Bronchial epithelial cell (primary cell): ENCODE measurements around the gene SSTR5. TPM values are rescaled to one million over a fixed set of nuclear protein-coding genes. Genes with fewer than 3 reads are reported as not detected.

ENCODE experiments used
- DNase-seq: peaks from one replicate; pipeline ENCODE4 v3.0.0-alpha.2; 2010; ENCODE audit warnings: low read depth
- FAIRE-seq: peaks from 2 replicates; lab custom pipeline; 2011; peaks lifted over from hg19 to GRCh38; lab: Jason Lieb, UNC
- H3K27me3 ChIP-seq: 2 replicates; pipeline ENCODE4 v1.5.1; 2011; ENCODE audit warnings: low read length; ENCODE audit not compliant: control insufficient read depth, insufficient read depth
- H3K36me3 ChIP-seq: 2 replicates; pipeline ENCODE4 v1.5.1; 2011; ENCODE audit warnings: low read length; ENCODE audit not compliant: control insufficient read depth, insufficient read depth
- H3K4me3 ChIP-seq: 2 replicates; pipeline ENCODE4 v1.5.1; 2011; ENCODE audit warnings: mild to moderate bottlenecking, low read depth, low read length, control low read depth
- total RNA-seq: library from RNA; depleted of rRNA; stranded (reverse); fragments of >200 nt; gene quantifications from 2 replicates; pipeline ENCODE4 v1.2.1, GENCODE V29; 2014
- TF ChIP-seq, protein P1 (sequence below): IDR thresholded peaks from 2 replicates; pipeline ENCODE4 v1.5.1; 2011; ENCODE audit warnings: mild to moderate bottlenecking, moderate library complexity, low read length, control low read depth, inconsistent platforms; ENCODE audit not compliant: insufficient read depth, severe bottlenecking

The SSTR5 gene
- total RNA-seq, 1 donor from 2014 or later: not detected

DNA sequence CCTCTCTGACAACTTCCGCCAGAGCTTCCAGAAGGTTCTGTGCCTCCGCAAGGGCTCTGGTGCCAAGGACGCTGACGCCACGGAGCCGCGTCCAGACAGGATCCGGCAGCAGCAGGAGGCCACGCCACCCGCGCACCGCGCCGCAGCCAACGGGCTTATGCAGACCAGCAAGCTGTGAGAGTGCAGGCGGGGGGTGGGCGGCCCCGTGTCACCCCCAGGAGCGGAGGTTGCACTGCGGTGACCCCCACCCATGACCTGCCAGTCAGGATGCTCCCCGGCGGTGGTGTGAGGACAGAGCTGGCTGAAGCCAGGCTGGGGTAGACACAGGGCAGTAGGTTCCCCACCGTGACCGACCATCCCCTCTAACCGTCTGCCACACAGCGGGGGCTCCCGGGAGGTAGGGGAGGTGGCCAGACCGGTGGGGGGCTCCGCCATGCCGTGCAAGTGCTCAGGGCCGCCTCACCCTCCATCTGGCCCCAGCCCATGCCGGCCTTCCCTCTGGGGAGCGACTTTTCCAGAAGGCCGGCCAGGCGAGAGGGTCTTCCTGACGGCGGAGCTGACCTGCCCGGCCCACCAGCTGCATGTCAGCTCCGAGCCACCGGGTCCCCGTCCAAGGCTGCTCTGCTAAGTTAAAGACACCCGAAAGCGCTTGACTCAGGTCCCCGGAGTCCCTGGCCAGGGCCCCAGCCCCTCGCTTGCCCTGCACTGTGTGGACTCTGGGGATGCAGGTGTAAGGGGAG lies 7.4 kb downstream of the SSTR5 start:
- Histone ChIP-seq H3K36me3 (no peaks in the 10 kb centered on the region), H3K27me3 (no peaks in the 10 kb centered on the region), H3K4me3 (no peak overlapping the region)
- DNase-seq (no peak), FAIRE-seq (no peak)
- TF ChIP-seq, protein P1, sequence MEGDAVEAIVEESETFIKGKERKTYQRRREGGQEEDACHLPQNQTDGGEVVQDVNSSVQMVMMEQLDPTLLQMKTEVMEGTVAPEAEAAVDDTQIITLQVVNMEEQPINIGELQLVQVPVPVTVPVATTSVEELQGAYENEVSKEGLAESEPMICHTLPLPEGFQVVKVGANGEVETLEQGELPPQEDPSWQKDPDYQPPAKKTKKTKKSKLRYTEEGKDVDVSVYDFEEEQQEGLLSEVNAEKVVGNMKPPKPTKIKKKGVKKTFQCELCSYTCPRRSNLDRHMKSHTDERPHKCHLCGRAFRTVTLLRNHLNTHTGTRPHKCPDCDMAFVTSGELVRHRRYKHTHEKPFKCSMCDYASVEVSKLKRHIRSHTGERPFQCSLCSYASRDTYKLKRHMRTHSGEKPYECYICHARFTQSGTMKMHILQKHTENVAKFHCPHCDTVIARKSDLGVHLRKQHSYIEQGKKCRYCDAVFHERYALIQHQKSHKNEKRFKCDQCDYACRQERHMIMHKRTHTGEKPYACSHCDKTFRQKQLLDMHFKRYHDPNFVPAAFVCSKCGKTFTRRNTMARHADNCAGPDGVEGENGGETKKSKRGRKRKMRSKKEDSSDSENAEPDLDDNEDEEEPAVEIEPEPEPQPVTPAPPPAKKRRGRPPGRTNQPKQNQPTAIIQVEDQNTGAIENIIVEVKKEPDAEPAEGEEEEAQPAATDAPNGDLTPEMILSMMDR: no peak

DNA sequence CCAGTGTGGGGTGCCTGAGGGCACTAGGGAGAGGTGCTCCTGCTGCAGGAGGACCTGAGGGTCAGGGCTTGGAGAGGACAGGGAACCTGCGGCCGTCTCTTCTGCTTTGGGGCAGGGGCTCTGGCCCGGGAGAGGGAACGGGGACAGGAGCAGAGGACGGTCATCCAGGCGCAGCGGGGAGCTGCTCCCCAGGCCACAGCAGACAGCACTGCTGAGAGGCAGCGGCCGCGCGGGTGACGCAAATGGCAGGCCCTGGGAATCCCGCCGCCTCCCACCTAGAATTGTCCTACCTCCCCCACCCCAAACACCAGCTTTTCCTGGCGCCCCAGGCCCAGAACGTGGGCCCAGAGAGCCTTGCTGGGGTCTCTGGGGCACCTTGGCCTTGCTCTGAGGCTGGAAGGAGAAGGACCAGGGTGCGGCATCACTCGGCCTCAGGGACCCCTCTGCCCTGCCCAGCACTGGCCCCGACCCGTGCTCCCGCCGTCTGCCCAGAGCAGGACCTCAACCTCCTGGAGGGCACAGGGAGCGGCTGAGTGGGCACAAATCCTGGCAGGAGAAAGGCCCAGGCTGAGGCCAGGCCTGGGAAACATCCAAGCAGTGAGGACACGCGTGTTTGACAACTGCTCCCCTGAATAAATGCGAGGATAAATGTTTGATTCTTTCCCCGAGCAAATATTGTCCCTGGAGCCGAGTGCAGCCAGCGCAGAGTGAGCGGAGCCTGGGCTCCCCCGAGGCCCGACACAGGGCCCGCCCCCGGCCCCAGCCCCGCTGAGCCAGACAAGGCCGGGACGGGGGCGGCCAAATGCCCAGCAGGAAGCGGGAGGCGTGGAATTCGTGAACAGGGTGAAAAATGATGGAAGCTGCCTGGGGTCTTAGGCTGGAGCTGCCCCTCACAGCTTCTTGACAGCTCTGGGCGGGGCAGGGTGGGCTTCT lies 8.5 kb downstream of the SSTR5 start:
- Histone ChIP-seq H3K36me3 (no peaks in the 10 kb centered on the region), H3K4me3 (no peak overlapping the region), H3K27me3 (no peaks in the 10 kb centered on the region)
- TF ChIP-seq, protein P1: no peak
- DNase-seq: no peak
- FAIRE-seq: no peak

- no peak overlapping the region for H3K4me3 ChIP-seq
- no peaks in the 10 kb centered on the region for H3K27me3 ChIP-seq
- no peaks in the 10 kb centered on the region for H3K36me3 ChIP-seq
- TF ChIP-seq, protein P1: no peak
- DNase-seq (no peak), FAIRE-seq (no peak)
Observed at GRCh38 chr16:1081734-1082265, 9.3 kb downstream of the SSTR5 start.

DNA sequence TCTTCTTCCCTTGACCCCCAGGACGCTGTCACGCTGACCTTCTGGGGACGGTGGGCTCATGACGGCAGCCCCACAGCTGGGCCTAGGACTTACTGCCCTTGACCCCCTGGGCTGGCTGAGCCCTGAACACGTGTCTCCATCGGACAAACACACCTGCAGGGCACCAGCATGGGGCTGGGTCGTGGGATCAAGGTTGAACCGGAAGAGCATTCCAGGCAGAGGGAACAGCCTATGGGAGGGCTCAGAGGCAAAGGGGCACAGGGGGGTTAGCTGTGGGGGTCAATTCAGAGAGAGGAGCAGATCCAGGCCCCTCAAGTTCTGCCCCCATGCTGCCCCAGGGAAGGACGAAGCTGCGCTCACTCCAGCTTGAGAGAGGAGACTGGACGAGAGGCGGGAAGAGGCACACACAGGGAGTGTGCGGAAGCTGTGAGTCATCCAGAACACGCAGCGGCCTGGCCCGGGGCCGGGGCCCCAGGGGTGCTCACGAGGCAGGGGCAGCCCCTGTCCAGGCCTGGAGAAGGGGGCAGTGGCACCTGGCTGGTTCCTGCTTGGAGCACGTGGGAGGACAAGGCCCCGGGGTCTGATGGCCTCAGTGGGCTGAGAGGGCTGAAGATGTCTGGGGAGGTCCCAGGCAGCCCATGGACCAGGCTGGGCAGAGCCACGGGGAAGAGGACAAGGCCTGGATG lies 9.9 kb downstream of the SSTR5 start:
- peak; percentile 9 for DNase-seq
- Histone ChIP-seq H3K27me3 (no peaks in the 10 kb centered on the region), H3K36me3 (no peaks in the 10 kb centered on the region), H3K4me3 (no peak overlapping the region)
- FAIRE-seq: no peak
- TF ChIP-seq, protein P1: no peak

- Histone ChIP-seq H3K36me3 (no peaks in the 10 kb centered on the region), H3K27me3 (no peaks in the 10 kb centered on the region), H3K4me3 (no peak overlapping the region)
- FAIRE-seq (no peak), DNase-seq (no peak)
- TF ChIP-seq, protein P1: no peak
Observed at GRCh38 chr16:1082952-1083675, 10.6 kb downstream of the SSTR5 start.
